OCI-LY1 (cell line): ENCODE data around the gene PCSK7.

Experiments used
- H2AFZ ChIP-seq: fragments of 200-600 bp; sonication (generic), shearing (Covaris generic); 2 replicates; pipeline ENCODE4 v1.6.0; 2014; ENCODE audit warnings: antibody characterized with exemption, mild to moderate bottlenecking, low read length
- H3F3A ChIP-seq: fragments of 200-600 bp; sonication (generic), shearing (Covaris generic); 2 replicates; pipeline ENCODE4 v1.6.0; 2014; ENCODE audit warnings: mild to moderate bottlenecking, antibody characterized with exemption, low read length, moderate library complexity; ENCODE audit not compliant: insufficient read depth
- H3K27ac ChIP-seq: fragments of 200-600 bp; sonication (generic); 2 replicates; pipeline ENCODE4 v1.5.1; 2014; ENCODE audit warnings: low read length, mixed run types, mild to moderate bottlenecking, low read depth; ENCODE audit not compliant: poor library complexity, severe bottlenecking
- H3K27me3 ChIP-seq: fragments of 200-600 bp; sonication (generic); 2 replicates; pipeline ENCODE4 v1.6.0; 2014; ENCODE audit warnings: antibody characterized with exemption, mild to moderate bottlenecking, low read length, moderate library complexity; ENCODE audit not compliant: insufficient read depth
- H3K36me3 ChIP-seq: fragments of 200-600 bp; sonication (generic); 2 replicates; pipeline ENCODE4 v1.6.1; 2014; ENCODE audit warnings: mild to moderate bottlenecking, antibody characterized with exemption, low read length, moderate library complexity, mixed read lengths; ENCODE audit not compliant: insufficient read depth
- H3K4me1 ChIP-seq: fragments of 200-600 bp; sonication (generic); 2 replicates; pipeline ENCODE4 v1.5.1; 2014; ENCODE audit warnings: mild to moderate bottlenecking, low read length, moderate library complexity; ENCODE audit not compliant: insufficient read depth, severe bottlenecking
- H3K4me2 ChIP-seq: fragments of 200-600 bp; sonication (generic), shearing (Covaris generic); 2 replicates; pipeline ENCODE4 v1.6.1; 2014; ENCODE audit warnings: low read length
- H3K4me3 ChIP-seq: fragments of 200-600 bp; sonication (generic); 2 replicates; pipeline ENCODE4 v1.5.1; 2014; ENCODE audit warnings: low read length, low read depth, mild to moderate bottlenecking, mixed read lengths; ENCODE audit not compliant: poor library complexity, severe bottlenecking
- H3K79me2 ChIP-seq: fragments of 200-600 bp; shearing (Covaris generic); 2 replicates; pipeline ENCODE4 v1.6.1; 2016; ENCODE audit warnings: mixed run types, low read length, mixed read lengths; ENCODE audit not compliant: insufficient read depth
- H3K9ac ChIP-seq: fragments of 200-600 bp; sonication (generic), shearing (Covaris generic); 2 replicates; pipeline ENCODE4 v1.6.1; 2014; ENCODE audit warnings: mild to moderate bottlenecking, low read length, mixed read lengths
- H3K9me2 ChIP-seq: fragments of 200-600 bp; sonication (generic), shearing (Covaris generic); 2 replicates; pipeline ENCODE4 v1.6.1; 2014; ENCODE audit warnings: low read depth, mild to moderate bottlenecking, low read length, mixed read lengths
- H3K9me3 ChIP-seq: fragments of 200-600 bp; shearing (Covaris generic); 2 replicates; pipeline ENCODE4 v1.6.1; 2014; ENCODE audit warnings: low read length, mixed read lengths
- H4K20me1 ChIP-seq: fragments of 200-600 bp; sonication (generic), shearing (Covaris generic); 2 replicates; pipeline ENCODE4 v1.6.0; 2016; ENCODE audit warnings: mild to moderate bottlenecking, low read length; ENCODE audit not compliant: insufficient read depth
- CTCF ChIP-seq: fragments of 200-600 bp; sonication (generic), shearing (Covaris generic); IDR thresholded peaks from 2 replicates; pipeline ENCODE4 v1.5.1; 2017; ENCODE audit warnings: mild to moderate bottlenecking, antibody characterized with exemption, low read length, moderate library complexity, mixed read lengths
- EZH2 ChIP-seq: fragments of 200-600 bp; sonication (generic), shearing (Covaris generic); IDR thresholded peaks from 2 replicates; pipeline ENCODE4 v1.8.0; 2017; ENCODE audit warnings: borderline replicate concordance, mixed run types, mild to moderate bottlenecking, antibody characterized with exemption, low read length, moderate library complexity, mixed read lengths

The PCSK7 gene

GRCh38 chr11:117181586-117182550, 50.0 kb downstream of the PCSK7 start:
- TF ChIP-seq EZH2, result no peak
- H4K20me1 ChIP-seq, result no peaks in the 10 kb centered on the region
- H3K9ac ChIP-seq, result no peak overlapping the region

GRCh38 chr11:117180661-117181585, 51.0 kb downstream of the PCSK7 start:
- Histone ChIP-seq H3K4me3 (peak overlapping the region; percentile 12), H3K4me1 (peaks cover 32% of the 10 kb centered on the region), H4K20me1 (no peaks in the 10 kb centered on the region), H3F3A (no peaks in the 10 kb centered on the region), H3K27ac (peak overlapping the region; percentile 18), H3K36me3 (peaks cover 6% of the 10 kb centered on the region; the same call in 1 of the 2 replicates), H3K79me2 (no peaks in the 10 kb centered on the region), H2AFZ (no peak overlapping the region), H3K9ac (peak overlapping the region; percentile 36; the same call in 1 of the 2 replicates), H3K9me3 (no peaks in the 10 kb centered on the region), H3K27me3 (no peaks in the 10 kb centered on the region), H3K9me2 (no peaks in the 10 kb centered on the region), H3K4me2 (peak overlapping the region; percentile 49)
- TF ChIP-seq EZH2, result no peak
- TF ChIP-seq CTCF, result peak; percentile 71

More at GRCh38 chr11:117181586-117182550, 50.0 kb downstream of the PCSK7 start:
- H3K4me3 ChIP-seq, result no peak overlapping the region
- no peaks in the 10 kb centered on the region for H3K9me3 ChIP-seq
- no peak overlapping the region for H3K27ac ChIP-seq
- no peaks in the 10 kb centered on the region for H3K9me2 ChIP-seq
- no peaks in the 10 kb centered on the region for H3K27me3 ChIP-seq
- peaks cover 32% of the 10 kb centered on the region for H3K4me1 ChIP-seq
- no peaks in the 10 kb centered on the region for H3F3A ChIP-seq
- H3K4me2 ChIP-seq, result peak overlapping the region; percentile 49; the same call in 1 of the 2 replicates
- H3K36me3 ChIP-seq, result peaks cover 4% of the 10 kb centered on the region; the same call in 1 of the 2 replicates
- H3K79me2 ChIP-seq, result no peaks in the 10 kb centered on the region
- no peak overlapping the region for H2AFZ ChIP-seq

DNA sequence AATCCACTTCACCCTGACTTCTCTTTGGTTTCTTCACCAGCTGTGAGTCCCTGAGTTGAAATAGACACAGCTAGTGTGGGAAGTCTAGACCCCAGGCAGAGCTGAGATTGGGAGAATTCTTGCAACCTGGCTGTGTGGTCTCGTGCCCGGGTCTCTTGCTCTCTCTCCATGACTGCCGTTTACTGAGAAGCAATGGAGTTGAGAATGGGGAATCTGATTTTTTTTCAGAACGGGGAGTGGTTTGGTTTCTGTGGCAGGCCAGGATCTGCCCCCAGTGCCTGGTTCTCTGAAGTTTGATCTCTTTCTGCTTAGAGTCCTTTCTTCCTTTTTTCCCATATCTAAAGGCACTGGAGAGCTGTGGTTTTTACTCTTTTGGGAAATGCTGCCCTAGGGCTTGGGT, 51.9 kb downstream of the PCSK7 start:
- Histone ChIP-seq H3K27me3 (no peaks in the 10 kb centered on the region), H4K20me1 (no peaks in the 10 kb centered on the region), H3K9me2 (no peaks in the 10 kb centered on the region), H2AFZ (no peak overlapping the region), H3K27ac (peak overlapping the region; percentile 60), H3F3A (no peaks in the 10 kb centered on the region), H3K4me3 (peak overlapping the region; percentile 89), H3K4me1 (peaks cover 32% of the 10 kb centered on the region), H3K9ac (peak overlapping the region; percentile 78; the same call in 1 of the 2 replicates), H3K36me3 (peaks cover 10% of the 10 kb centered on the region; the same call in 1 of the 2 replicates), H3K79me2 (no peaks in the 10 kb centered on the region), H3K4me2 (peak overlapping the region; percentile 98), H3K9me3 (no peaks in the 10 kb centered on the region)
- TF ChIP-seq EZH2 (no peak), CTCF (no peak)
